Stimulated activated CD8-positive, alpha-beta memory T cell treated with anti-CD3 and anti-CD28 coated beads, Interleukin-2, amount 100 ng/mL, for 48 hours (primary cell): Measurements from ENCODE around the gene SETD5.
"Not testable (repeated sequence)": the region's sequence is repeated elsewhere in the genome, so short reads cannot be mapped to it uniquely, and the experiment has no call there.

Source experiments
- DNase-seq, 2 donors: peaks; one replicate each; pipeline ENCODE4 v3.0.0-alpha.2; 2020; ENCODE audit warnings: low read depth in 2 of 2

The SETD5 gene

DNA sequence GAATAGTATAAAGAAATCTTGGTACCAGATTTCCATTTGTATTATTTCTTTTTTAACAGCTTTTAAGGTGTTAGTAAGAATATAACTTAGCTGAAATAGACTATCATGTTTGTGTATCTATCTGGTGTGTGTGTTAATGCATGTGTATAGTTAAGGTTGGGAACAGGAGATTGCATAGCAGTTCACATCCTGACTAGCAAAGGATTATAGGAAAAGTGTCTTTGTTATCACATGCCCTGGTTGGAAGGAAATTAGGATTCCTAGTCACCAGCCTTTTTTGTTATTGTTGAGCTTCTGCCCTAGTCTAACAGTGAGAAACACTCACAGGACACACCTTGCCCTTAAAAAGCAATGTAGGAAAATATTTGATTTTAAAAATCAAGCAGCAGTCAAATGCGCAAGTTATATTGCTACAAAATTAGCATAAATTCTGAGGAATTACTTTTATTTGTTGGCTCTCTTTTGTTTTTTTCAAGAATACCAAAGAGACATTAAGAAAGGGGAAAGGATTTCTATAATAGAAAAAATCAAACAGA, 58.2 kb downstream of the SETD5 start:
- DNase-seq: no peak

- DNase-seq: no peak
These were observed 70.0 kb downstream of the SETD5 start for GRCh38 chr3:9467451-9467850.

GRCh38 chr3:9468460-9468859, 71.0 kb downstream of the SETD5 start:
- DNase-seq: peak in 1 of 2 donors; percentile 32

GRCh38 chr3:9469986-9470385, 72.6 kb downstream of the SETD5 start:
- no peak for DNase-seq

DNA sequence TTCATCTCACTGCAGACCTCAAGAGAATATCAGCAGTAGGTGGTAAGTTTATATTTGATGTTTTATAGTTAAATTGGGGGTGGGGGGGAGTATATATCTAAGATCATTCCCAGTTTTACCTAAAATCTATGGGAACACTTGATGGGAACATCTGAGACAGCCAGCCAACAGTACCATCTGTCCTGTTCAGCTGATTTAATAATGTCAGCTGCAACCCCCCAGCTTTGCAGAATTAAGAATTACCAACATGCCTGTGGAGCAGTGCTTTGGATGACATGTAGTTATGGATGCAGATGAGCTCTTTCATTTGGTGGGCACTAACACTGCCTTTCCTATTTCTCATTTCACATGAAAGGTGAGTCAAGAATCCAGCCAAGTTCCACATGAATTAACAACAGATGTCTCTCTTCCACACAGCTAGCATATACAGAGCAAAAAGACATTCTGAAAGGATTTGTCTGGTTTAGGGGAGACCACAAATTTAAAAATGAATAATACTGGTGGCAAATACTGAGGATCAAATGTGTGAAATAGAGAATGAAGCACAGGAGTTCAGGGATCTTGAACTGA, 76.2 kb downstream of the SETD5 start:
- DNase-seq: no peak

- DNase-seq: no peak
These were observed 77.1 kb downstream of the SETD5 start for GRCh38 chr3:9474482-9474881.

DNA sequence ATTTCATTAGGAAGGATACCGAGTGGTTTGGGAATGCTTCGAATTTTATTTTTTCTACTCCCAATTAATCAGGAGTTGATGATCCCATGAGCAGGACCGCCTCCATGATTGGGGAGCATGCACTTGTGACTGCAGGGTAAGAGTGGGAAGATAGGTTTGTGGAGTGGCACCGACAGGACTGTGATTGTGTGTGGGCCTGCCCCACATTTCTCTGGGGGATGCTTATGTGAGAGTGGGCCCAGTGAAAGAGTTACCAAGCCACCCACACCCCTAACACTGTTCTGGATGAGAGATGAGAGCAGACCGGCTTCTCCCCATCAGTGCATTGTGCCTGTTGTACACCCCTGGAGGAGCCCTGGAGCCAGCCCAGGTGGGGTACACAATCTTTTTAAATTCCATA, 79.5 kb downstream of the SETD5 start:
- no peak for DNase-seq

- DNase-seq: no peak
These were observed 82.8 kb downstream of the SETD5 start for GRCh38 chr3:9480265-9480664.

DNA sequence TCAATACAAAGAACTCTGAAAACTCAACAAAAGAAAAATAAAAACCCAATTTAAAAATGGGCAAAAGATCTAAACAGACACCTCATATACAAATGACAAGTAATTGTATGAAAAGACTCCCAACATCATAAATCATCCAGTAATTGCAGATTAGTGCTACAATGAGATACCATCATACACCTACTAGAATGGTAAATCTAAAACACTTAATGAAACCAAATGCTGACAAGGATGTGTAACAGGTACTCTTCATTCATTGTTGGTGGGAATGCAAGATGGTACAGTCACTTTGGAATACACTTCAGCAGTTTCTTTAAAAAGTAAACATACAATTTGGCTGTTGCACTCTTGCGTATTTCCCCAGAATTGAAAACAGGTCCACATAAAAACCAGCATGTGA, 87.8 kb downstream of the SETD5 start:
- DNase-seq: no peak

- DNase-seq: no peak
These were observed 94.1 kb downstream of the SETD5 start for GRCh38 chr3:9491506-9491905.

DNA sequence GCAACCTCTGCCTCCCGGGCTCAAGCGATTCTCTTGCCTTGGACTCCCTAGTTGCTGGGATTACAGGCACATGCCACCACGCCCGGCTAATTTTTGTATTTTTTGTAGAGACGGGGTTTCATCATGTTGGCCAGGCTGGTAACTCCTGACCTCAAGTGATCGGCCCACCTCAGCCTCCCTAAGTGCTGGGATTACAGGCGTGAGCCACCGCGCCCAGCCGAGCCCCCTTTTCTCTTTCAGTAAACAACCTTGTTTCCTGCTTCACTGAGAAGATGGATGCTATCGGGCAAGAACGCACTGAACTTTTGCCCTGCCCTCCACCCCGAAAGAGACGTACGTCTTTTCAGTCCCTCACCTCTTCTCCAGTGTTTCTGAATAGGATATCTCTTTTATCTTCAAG, 96.6 kb downstream of the SETD5 start:
- not testable (repeated sequence) for DNase-seq

DNA sequence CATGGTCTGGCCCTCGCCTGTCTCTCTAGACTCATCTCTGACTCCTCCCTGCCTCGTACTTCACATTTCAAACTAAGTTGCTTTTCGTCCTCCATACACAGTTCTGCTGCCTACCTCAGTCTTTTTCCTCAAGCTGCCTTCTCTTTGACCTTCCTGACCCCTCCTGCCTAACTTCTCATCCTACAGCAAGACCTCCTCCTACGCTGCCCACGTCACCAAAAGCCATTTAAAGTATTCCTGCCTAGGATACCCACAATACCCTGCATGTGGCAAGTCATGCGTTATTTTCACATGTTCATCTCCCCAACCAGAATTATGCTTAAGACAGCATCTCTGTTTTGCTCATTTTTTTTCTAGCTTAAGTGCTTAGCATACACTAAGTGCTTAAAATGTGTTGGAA, 99.5 kb downstream of the SETD5 start:
- no peak for DNase-seq

GRCh38 chr3:9497821-9498565, 100.6 kb downstream of the SETD5 start:
- DNase-seq: no peak

- DNase-seq: no peak
These were observed 101.4 kb downstream of the SETD5 start for GRCh38 chr3:9498781-9499180.

DNA sequence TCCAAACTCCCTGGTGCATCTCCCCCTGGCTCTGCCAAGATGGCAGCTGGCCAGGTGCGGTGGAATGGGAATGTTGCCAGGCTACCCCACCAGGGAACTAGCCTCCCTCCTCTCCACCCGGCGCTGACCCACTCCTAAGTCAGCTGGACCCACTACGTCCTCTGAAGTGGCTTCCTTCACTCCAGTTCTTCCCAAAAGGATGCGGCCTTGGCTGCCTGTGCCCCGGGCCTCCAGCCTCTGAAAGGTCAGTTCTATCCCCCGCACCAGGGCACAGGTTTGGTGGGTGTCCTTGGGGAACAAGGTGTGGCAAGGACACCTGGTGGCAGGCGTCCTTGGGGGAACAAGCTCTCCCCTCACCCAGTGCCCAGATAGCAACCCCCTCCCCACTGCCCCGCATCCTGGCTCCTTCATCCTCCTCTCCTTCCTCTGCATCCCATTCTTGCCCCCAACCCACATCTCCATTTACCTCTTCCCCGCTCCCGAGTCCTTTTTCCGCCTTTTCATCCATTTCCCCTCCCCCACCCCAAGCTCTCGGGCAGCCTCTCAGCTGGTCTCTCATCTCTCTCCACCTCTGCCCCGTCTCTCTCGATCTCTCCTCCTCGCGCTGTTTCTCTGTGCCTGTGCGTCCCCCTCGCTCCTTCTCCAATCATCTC, 102.2 kb downstream of the SETD5 start:
- no peak for DNase-seq

GRCh38 chr3:9500108-9501050, 103.0 kb downstream of the SETD5 start:
- DNase-seq: peak; percentile 64

- DNase-seq: no peak
These were observed 103.8 kb downstream of the SETD5 start for GRCh38 chr3:9501226-9501625.

DNA sequence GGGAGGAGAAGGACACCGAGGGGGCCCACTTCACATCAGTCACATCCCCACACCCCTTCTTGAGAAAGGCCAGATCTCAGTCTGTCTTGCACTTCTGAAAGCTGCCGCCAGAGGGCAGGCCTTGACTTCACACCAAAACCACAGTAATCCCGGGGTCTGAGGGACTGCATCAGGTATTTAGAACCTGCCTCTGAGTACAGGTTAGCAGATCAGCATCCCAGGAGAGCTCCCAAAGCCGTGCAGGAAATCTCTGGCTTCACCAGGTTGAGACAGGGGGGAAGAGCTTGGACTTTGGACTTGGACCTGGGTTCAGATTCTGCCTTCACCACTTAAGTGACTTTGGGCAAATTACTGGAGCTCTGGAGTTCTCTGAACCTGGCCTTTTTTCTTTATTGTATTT, 105.9 kb downstream of the SETD5 start:
- DNase-seq: peak; percentile 48 to 69

DNA sequence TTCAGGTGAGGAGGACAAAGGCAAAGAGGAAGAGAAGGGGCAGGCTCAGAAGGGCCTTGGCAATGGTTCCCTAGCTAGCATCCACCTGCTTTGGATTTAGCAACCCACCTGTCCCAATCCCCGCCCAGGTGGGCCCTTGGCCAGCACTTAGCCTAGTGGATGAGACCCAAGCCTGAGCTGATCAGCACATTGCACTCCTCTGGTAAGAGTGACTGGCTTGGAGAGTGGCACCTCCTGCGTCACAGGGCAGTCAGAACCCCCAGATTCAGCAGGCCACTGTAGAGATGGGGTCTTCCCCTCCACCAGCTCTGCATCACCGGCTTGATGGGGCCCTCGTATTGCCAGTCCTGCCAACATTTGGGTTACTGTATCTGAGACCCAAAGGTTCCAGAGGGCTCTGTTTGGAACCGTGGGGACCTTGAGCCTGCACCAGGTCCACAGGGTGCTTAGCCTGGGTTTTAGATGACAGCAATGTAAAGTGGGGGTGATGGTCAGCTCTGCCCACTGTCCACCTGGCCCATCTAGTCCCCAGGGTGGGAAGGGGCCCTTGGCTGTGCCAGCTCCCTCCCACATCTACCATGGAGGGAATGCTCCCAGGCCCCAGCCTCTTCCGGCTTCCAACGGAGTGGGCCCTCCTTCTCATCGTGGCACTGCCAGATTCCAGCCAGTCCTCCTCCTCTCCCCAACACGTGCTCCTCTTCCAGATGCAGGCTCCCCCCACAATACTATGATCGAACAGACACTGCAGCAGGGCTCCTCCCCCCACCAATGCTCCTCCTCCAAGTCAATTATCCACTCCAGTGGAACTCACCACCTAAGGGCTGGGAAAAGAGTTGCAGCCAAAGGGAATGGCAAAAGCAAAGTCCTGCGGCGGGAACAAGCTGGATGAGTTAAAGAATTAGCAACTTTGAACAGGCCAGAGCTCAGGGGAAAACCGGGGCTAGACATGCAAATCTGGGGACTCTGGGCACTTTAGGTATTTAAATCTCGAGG, 110.5 kb downstream of the SETD5 start:
- DNase-seq: no peak

- no peak for DNase-seq
These were observed 111.4 kb downstream of the SETD5 start for GRCh38 chr3:9508781-9509180.
